AG04449 (cell line): ENCODE data around the gene TBL1X.

ENCODE experiments used
- CTCF ChIA-PET: fragments of 350-600 bp; formaldehyde crosslinking; extraction: SDS; loops from one replicate; lab custom pipeline; 2021; ENCODE audit warnings: antibody characterized with exemption; lab: Yijun Ruan, JAX
- POLR2A ChIA-PET: fragments of 400-600, 350-600 bp; formaldehyde crosslinking; extraction: SDS; loops from one replicate; lab custom pipeline; 2020; ENCODE audit warnings: antibody characterized with exemption, inconsistent platforms; lab: Yijun Ruan, JAX
- DNase-seq: peaks from one replicate; pipeline ENCODE4 v3.0.0-alpha.2; 2010; ENCODE audit warnings: low read depth, low spot score
- H3K4me3 ChIP-seq: 2 replicates; pipeline ENCODE4 v1.5.1; 2011; ENCODE audit warnings: low read depth, mild to moderate bottlenecking, control low read depth, low read length
- TF ChIP-seq, protein P1 (sequence below): IDR thresholded peaks from one replicate; pipeline ENCODE4 v1.5.1; 2011; ENCODE audit warnings: mild to moderate bottlenecking, moderate library complexity, low read length, control low read depth, inconsistent platforms; ENCODE audit not compliant: insufficient read depth; ENCODE audit errors: missing control alignments

TBL1X gene

GRCh38 chrX:9634551-9634950 lies 169.7 kb downstream of the TBL1X start:
- ChIA-PET POLR2A (no interaction called here), CTCF (no interaction called here)
- no peak for DNase-seq

DNA sequence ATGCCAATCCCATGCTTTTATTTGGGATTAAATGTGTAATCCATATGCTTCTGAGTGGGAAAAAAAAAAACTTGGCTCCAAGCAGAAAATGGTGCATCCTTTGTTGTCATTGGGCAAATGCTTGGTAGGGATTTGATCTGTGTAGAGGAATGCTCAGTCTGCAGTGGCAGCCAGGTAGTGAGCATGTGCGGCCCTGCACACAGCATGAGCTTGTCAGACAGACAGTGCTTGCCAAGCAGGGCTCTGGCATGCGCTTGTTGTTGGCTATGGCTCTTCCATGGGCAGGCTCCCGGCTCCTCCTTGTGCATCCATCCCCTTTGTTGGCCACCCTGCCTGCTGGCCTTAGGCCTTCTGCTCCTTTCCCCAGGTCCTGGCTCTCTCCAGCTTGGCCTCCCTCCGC lies 170.5 kb downstream of the TBL1X start:
- TF ChIP-seq, protein P1, sequence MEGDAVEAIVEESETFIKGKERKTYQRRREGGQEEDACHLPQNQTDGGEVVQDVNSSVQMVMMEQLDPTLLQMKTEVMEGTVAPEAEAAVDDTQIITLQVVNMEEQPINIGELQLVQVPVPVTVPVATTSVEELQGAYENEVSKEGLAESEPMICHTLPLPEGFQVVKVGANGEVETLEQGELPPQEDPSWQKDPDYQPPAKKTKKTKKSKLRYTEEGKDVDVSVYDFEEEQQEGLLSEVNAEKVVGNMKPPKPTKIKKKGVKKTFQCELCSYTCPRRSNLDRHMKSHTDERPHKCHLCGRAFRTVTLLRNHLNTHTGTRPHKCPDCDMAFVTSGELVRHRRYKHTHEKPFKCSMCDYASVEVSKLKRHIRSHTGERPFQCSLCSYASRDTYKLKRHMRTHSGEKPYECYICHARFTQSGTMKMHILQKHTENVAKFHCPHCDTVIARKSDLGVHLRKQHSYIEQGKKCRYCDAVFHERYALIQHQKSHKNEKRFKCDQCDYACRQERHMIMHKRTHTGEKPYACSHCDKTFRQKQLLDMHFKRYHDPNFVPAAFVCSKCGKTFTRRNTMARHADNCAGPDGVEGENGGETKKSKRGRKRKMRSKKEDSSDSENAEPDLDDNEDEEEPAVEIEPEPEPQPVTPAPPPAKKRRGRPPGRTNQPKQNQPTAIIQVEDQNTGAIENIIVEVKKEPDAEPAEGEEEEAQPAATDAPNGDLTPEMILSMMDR = no peak
- POLR2A ChIA-PET = no interaction called here

More at GRCh38 chrX:9634551-9634950, 169.7 kb downstream of the TBL1X start:
- no peak overlapping the region for H3K4me3 ChIP-seq
- TF ChIP-seq, protein P1 = no peak

GRCh38 chrX:9635803-9636202 lies 170.9 kb downstream of the TBL1X start:
- H3K4me3 ChIP-seq = no peak overlapping the region
- CTCF ChIA-PET = no interaction called here
- no peak for DNase-seq
- TF ChIP-seq, protein P1 = no peak
- POLR2A ChIA-PET = no interaction called here

More for the DNA sequence above, 170.5 kb downstream of the TBL1X start:
- DNase-seq = no peak
- CTCF ChIA-PET = no interaction called here
- H3K4me3 ChIP-seq = no peak overlapping the region

- POLR2A ChIA-PET = no interaction called here
- CTCF ChIA-PET = no interaction called here
- no peak overlapping the region for H3K4me3 ChIP-seq
- DNase-seq = no peak
- TF ChIP-seq, protein P1 = no peak
These were observed 174.0 kb downstream of the TBL1X start for GRCh38 chrX:9638871-9639270.

DNA sequence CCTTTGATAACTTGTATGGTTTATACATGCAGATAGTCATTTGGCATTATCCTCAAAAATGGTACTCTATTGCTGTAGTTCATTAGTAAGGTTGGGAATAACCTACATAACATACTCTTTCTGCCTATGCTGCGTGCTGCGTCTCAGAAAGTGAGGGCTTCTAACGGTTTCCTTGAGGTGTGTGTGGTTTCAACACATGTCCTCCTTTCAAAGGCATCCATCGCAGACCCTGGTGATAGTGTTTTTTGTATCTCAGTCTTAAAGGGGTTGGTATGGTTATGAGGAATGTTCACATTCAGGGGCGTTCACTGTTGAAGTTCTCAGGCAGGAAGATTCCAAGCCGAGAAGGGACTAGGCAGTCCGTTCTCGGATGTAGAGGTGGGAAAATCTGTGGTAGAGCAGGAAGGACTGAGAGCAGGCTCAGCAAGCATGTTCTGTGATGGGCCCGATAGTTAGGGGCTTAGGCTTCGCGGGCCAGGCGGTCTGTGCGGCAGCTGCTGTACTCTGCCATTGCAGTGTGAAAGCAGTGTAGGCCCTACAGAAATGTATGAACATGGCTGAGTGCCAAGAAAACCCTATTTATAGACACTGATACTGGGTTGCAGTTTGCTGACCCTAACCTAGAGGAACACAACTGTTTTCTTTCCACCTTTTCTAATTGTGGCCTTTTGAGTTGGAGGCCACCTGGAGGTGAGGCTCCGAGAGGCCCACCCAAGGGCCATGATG lies 177.6 kb downstream of the TBL1X start:
- POLR2A ChIA-PET = no interaction called here
- H3K4me3 ChIP-seq = no peak overlapping the region
- TF ChIP-seq, protein P1 = no peak
- DNase-seq = no peak
- CTCF ChIA-PET = no interaction called here

DNA sequence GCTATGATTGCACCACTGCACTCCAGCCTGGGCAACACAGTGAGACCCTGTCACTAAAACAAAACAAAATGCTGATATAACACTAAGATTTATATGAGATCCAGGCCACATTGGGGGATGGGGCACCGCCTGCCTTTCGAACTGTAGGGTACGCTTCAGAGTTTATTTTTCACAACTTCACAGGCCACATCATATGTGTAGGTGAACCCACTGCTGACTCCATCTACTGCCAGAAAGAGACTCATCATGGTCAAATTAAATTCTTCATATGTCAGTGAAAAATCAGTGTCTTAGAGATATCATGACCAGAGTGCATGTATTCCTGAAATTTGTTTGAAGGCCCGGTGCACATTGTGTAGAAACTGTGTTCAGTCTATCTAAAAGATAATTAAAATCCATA lies 178.9 kb downstream of the TBL1X start:
- no peak overlapping the region for H3K4me3 ChIP-seq
- TF ChIP-seq, protein P1 = no peak
- ChIA-PET CTCF (no interaction called here), POLR2A (no interaction called here)
- DNase-seq = no peak
